Skeletal muscle satellite cell (primary cell): ENCODE results near the gene ANO10.

Source experiments
- H3K27me3 ChIP-seq: 2 replicates; pipeline ENCODE4 v1.7.0; 2013; ENCODE audit warnings: low read length; ENCODE audit not compliant: control insufficient read depth, insufficient read depth
- H3K36me3 ChIP-seq: 2 replicates; pipeline ENCODE4 v1.7.0; 2013; ENCODE audit warnings: mild to moderate bottlenecking, control low read depth, low read length; ENCODE audit not compliant: insufficient read depth
- H3K4me1 ChIP-seq: 2 replicates; pipeline ENCODE4 v1.7.0; 2013; ENCODE audit warnings: low read length; ENCODE audit not compliant: control insufficient read depth, insufficient read depth
- H3K4me2 ChIP-seq: 2 replicates; pipeline ENCODE4 v1.7.0; 2013; ENCODE audit warnings: mild to moderate bottlenecking, low read length
- H3K4me3 ChIP-seq: 2 replicates; pipeline ENCODE4 v1.7.0; 2013; ENCODE audit warnings: low read length
- H3K9ac ChIP-seq: 2 replicates; pipeline ENCODE4 v1.7.0; 2013; ENCODE audit warnings: mild to moderate bottlenecking, low read depth, low read length, moderate library complexity
- H3K9me3 ChIP-seq: replicated peaks from 2 replicates; pipeline ENCODE4 v1.7.0; 2013; ENCODE audit warnings: mild to moderate bottlenecking, control low read depth, low read length

ANO10 gene

GRCh38 chr3:43405888-43406642, 215.7 kb downstream of the ANO10 start:
- Histone ChIP-seq H3K4me1 (peaks cover 4% of the 10 kb centered on the region), H3K27me3 (no peaks in the 10 kb centered on the region), H3K9me3 (no peaks in the 10 kb centered on the region), H3K4me2 (no peak overlapping the region), H3K9ac (no peak overlapping the region), H3K4me3 (no peak overlapping the region), H3K36me3 (no peaks in the 10 kb centered on the region)

DNA sequence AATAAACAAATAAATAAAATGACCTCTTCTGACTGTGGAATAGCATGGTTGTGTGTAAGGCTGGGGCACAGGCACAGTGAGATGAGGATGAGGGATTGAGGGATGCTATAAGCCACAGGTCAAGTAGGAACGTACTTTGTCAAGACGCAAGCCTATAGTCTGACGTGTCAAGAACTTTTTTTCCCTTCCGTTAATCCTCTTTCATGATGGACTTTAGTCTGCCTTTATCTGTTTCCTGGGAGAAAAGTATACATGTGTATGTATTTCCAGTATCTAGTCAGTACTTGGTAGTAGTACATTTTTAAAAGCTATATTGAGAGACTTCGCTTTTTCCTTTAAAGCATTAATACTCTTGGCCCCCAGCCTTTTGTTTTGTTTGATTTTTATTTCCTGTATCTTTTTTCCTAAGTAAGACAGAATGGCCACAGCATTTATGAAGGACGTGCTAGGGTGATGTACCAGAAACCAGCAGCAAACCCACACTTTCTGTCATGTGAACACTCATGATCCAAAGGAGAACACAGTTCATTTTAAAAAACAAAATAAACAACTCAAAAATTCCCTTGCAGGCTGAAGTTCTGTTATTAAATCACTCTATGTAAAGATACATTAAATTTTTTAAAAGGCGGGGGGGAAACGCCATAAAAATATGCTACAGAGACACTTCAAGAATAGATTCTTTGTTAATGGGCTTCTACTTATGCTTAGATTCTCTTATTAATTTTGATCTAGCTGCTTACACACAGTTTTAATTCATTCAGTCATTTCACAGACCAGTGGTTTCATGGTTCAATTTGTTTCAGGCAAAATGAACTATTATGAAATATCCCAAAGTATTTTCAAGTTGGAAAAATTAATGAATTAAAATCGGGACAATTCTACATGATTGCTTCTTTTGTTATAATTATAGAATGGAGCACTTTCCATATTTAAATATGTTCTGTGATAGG, 220.8 kb downstream of the ANO10 start:
- Histone ChIP-seq H3K27me3 (no peaks in the 10 kb centered on the region), H3K4me1 (peaks cover 3% of the 10 kb centered on the region), H3K36me3 (no peaks in the 10 kb centered on the region), H3K9me3 (no peaks in the 10 kb centered on the region), H3K4me2 (no peak overlapping the region), H3K9ac (no peak overlapping the region), H3K4me3 (no peak overlapping the region)

- no peaks in the 10 kb centered on the region for H3K9me3 ChIP-seq
- no peak overlapping the region for H3K4me3 ChIP-seq
- no peaks in the 10 kb centered on the region for H3K4me1 ChIP-seq
- no peaks in the 10 kb centered on the region for H3K27me3 ChIP-seq
- H3K36me3 ChIP-seq, result no peaks in the 10 kb centered on the region
- H3K9ac ChIP-seq, result no peak overlapping the region
- no peak overlapping the region for H3K4me2 ChIP-seq
These were observed 221.6 kb downstream of the ANO10 start for GRCh38 chr3:43400167-43400566.

DNA sequence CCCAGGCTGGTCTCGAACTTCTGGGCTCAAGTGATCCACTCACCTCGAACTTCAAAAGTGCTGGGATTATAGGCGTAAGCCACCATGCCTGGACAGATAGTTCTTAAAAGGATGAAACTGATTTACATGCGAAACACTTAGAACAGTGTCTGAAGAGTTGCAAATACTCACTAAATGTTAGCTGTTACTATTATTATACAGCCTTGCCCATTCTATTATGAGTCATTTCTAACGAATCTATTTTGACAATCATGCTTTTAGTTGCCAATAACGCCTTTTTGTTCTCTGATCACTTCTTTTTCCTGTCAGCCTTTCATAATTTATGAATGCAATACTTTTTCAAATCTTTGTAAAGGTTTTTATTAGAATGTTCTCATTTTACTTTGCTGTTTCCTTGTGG, 222.8 kb downstream of the ANO10 start:
- H3K4me2 ChIP-seq, result no peak overlapping the region
- H3K27me3 ChIP-seq, result no peaks in the 10 kb centered on the region
- H3K36me3 ChIP-seq, result no peaks in the 10 kb centered on the region
- H3K9me3 ChIP-seq, result no peaks in the 10 kb centered on the region
- H3K4me1 ChIP-seq, result peaks cover 3% of the 10 kb centered on the region
- H3K9ac ChIP-seq, result no peak overlapping the region
- H3K4me3 ChIP-seq, result no peak overlapping the region

- no peaks in the 10 kb centered on the region for H3K9me3 ChIP-seq
- peaks cover 21% of the 10 kb centered on the region for H3K4me1 ChIP-seq
- no peak overlapping the region for H3K4me2 ChIP-seq
- H3K27me3 ChIP-seq, result no peaks in the 10 kb centered on the region
- no peak overlapping the region for H3K9ac ChIP-seq
- H3K36me3 ChIP-seq, result no peaks in the 10 kb centered on the region
- no peak overlapping the region for H3K4me3 ChIP-seq
These were observed 227.7 kb downstream of the ANO10 start for GRCh38 chr3:43394041-43394554.

DNA sequence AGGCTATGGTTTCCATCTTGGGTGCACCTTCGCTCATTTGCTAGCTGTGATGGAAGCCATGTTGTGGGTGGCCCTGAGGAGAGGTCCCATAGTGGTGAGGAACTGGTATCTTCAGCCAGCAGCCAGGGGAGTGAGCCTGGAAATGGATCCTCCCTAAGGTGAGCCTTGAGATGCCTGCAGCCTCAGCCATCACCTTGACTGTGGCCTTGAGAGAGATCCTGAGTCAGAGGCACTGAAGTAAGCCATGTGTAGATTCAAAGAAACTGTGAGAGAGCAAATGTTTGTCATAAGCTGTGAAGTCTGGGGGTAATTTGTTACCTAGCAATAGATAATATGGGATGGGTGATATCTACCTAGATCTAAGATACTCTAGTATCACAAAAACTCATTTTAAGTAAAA, 230.2 kb downstream of the ANO10 start:
- Histone ChIP-seq H3K36me3 (no peaks in the 10 kb centered on the region), H3K9me3 (no peaks in the 10 kb centered on the region), H3K4me1 (peaks cover 27% of the 10 kb centered on the region), H3K4me2 (no peak overlapping the region), H3K9ac (no peak overlapping the region), H3K27me3 (no peaks in the 10 kb centered on the region), H3K4me3 (no peak overlapping the region)

DNA sequence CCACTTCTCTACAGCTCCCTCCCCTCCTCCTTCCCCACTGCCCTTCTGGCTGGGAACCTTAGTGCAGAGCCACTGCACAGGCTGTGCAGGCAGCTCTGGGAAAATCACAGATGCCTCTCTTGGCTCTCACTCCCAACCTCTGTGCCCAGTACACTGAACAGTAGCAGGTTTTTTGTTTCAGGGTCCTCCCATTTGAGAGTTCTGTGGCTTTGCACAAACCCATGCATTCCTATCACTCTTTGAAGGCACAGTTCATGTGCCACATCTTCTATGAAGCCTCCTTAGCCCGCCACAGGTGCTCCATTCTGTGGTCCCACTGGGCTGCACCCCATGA, 231.6 kb downstream of the ANO10 start:
- Histone ChIP-seq H3K9me3 (no peaks in the 10 kb centered on the region), H3K36me3 (no peaks in the 10 kb centered on the region), H3K4me1 (peaks cover 27% of the 10 kb centered on the region), H3K4me3 (no peak overlapping the region), H3K4me2 (peak overlapping the region; percentile 50), H3K9ac (peak overlapping the region; percentile 35), H3K27me3 (no peaks in the 10 kb centered on the region)

GRCh38 chr3:43389388-43390254, 232.2 kb downstream of the ANO10 start:
- no peaks in the 10 kb centered on the region for H3K36me3 ChIP-seq
- H3K4me2 ChIP-seq, result peak overlapping the region; percentile 59
- no peaks in the 10 kb centered on the region for H3K9me3 ChIP-seq
- peaks cover 27% of the 10 kb centered on the region for H3K4me1 ChIP-seq
- no peak overlapping the region for H3K4me3 ChIP-seq
- no peaks in the 10 kb centered on the region for H3K27me3 ChIP-seq
- H3K9ac ChIP-seq, result peak overlapping the region; percentile 60

- H3K4me2 ChIP-seq, result peak overlapping the region; percentile 59
- H3K4me3 ChIP-seq, result no peak overlapping the region
- no peaks in the 10 kb centered on the region for H3K9me3 ChIP-seq
- no peaks in the 10 kb centered on the region for H3K27me3 ChIP-seq
- H3K36me3 ChIP-seq, result no peaks in the 10 kb centered on the region
- peaks cover 22% of the 10 kb centered on the region for H3K4me1 ChIP-seq
- H3K9ac ChIP-seq, result peak overlapping the region; percentile 60
These were observed 232.9 kb downstream of the ANO10 start for GRCh38 chr3:43388915-43389314.

- H3K36me3 ChIP-seq, result no peaks in the 10 kb centered on the region
- H3K9ac ChIP-seq, result no peak overlapping the region
- no peak overlapping the region for H3K4me3 ChIP-seq
- no peaks in the 10 kb centered on the region for H3K27me3 ChIP-seq
- no peaks in the 10 kb centered on the region for H3K9me3 ChIP-seq
- H3K4me1 ChIP-seq, result peaks cover 20% of the 10 kb centered on the region
- no peak overlapping the region for H3K4me2 ChIP-seq
These were observed 233.6 kb downstream of the ANO10 start for GRCh38 chr3:43388175-43388574.

GRCh38 chr3:43379343-43379742, 242.5 kb downstream of the ANO10 start:
- no peaks in the 10 kb centered on the region for H3K27me3 ChIP-seq
- H3K9me3 ChIP-seq, result no peaks in the 10 kb centered on the region
- H3K36me3 ChIP-seq, result no peaks in the 10 kb centered on the region
- no peak overlapping the region for H3K9ac ChIP-seq
- H3K4me2 ChIP-seq, result no peak overlapping the region
- peaks cover 18% of the 10 kb centered on the region for H3K4me1 ChIP-seq
- no peak overlapping the region for H3K4me3 ChIP-seq
